NCI-H748 (cell line): ENCODE measurements around the gene C10orf105.

ENCODE experiments used
- DNase-seq: peaks from one replicate; lab custom pipeline; 2025; ENCODE audit not compliant: unreplicated experiment; lab: John Stamatoyannopoulos, UW

The C10orf105 gene

GRCh38 chr10:71751515-71752224, 32.1 kb upstream of the C10orf105 start:
- no peak for DNase-seq

- no peak for DNase-seq
These were observed 31.4 kb upstream of the C10orf105 start for GRCh38 chr10:71750986-71751385.

- DNase-seq, result no peak
These were observed 30.7 kb upstream of the C10orf105 start for GRCh38 chr10:71750124-71750841.

- DNase-seq, result no peak
These were observed 29.8 kb upstream of the C10orf105 start for GRCh38 chr10:71749396-71749795.

GRCh38 chr10:71748671-71749191, 29.2 kb upstream of the C10orf105 start:
- no peak for DNase-seq

GRCh38 chr10:71747551-71748523, 28.3 kb upstream of the C10orf105 start:
- DNase-seq, result no peak

GRCh38 chr10:71747039-71747531, 27.5 kb upstream of the C10orf105 start:
- DNase-seq, result no peak

- DNase-seq, result no peak
These were observed 26.9 kb upstream of the C10orf105 start for GRCh38 chr10:71746344-71747037.

GRCh38 chr10:71745664-71746250, 26.2 kb upstream of the C10orf105 start:
- DNase-seq, result no peak

GRCh38 chr10:71744897-71745663, 25.5 kb upstream of the C10orf105 start:
- DNase-seq, result no peak

GRCh38 chr10:71743866-71744265, 24.3 kb upstream of the C10orf105 start:
- no peak for DNase-seq

- DNase-seq, result no peak
These were observed 23.7 kb upstream of the C10orf105 start for GRCh38 chr10:71743089-71743838.

- DNase-seq, result peak; percentile 52
These were observed 22.9 kb upstream of the C10orf105 start for GRCh38 chr10:71742301-71743088.

GRCh38 chr10:71741671-71742070, 22.1 kb upstream of the C10orf105 start:
- DNase-seq, result no peak

GRCh38 chr10:71741029-71741428, 21.5 kb upstream of the C10orf105 start:
- no peak for DNase-seq

GRCh38 chr10:71740069-71740653, 20.6 kb upstream of the C10orf105 start:
- DNase-seq, result no peak

GRCh38 chr10:71739358-71739900, 19.9 kb upstream of the C10orf105 start:
- DNase-seq, result no peak
